Nephron (organoid): ENCODE results near the gene CSAD.

Experiments
- H3K27ac Mint-ChIP-seq, 3 experiments: 2 replicates each; pipeline ENCODE4 v1.8.0; 2020; ENCODE audit warnings: mixed read lengths in 3 of 3, mild to moderate bottlenecking in 2 of 3, moderate library complexity in 1 of 3
- H3K27me3 Mint-ChIP-seq: 2 replicates; pipeline ENCODE4 v1.8.0; 2021; ENCODE audit warnings: low read depth, mild to moderate bottlenecking, moderate library complexity, mixed read lengths
- H3K36me3 Mint-ChIP-seq: 2 replicates; pipeline ENCODE4 v1.8.0; 2020; ENCODE audit warnings: low read depth, mixed read lengths
- H3K4me1 Mint-ChIP-seq: 2 replicates; pipeline ENCODE4 v1.8.0; 2020; ENCODE audit warnings: mixed read lengths
- H3K4me3 Mint-ChIP-seq, 3 experiments: 2 replicates each; pipeline ENCODE4 v1.8.0; 2020; ENCODE audit warnings: mild to moderate bottlenecking in 3 of 3, mixed read lengths in 3 of 3, moderate library complexity in 2 of 3
- H3K9me3 Mint-ChIP-seq: 2 replicates; pipeline ENCODE4 v1.8.0; 2020; ENCODE audit warnings: mixed read lengths
- CTCF ChIP-seq, 3 experiments: fragments of 200-600 bp; sonication (generic); IDR thresholded peaks; one replicate each; pipeline ENCODE4 v1.5.0; 2021; ENCODE audit warnings: antibody characterized with exemption in 3 of 3; ENCODE audit not compliant: unreplicated experiment in 3 of 3

Gene CSAD

GRCh38 chr12:53226815-53227214, 46.1 kb upstream of the CSAD start:
- H3K27me3 Mint-ChIP-seq, result peaks cover 8% of the 10 kb centered on the region
- H3K4me1 Mint-ChIP-seq, result peaks cover 58% of the 10 kb centered on the region
- peak overlapping the region; percentile 31 to 77 (median 41) for H3K27ac Mint-ChIP-seq
- H3K36me3 Mint-ChIP-seq, result peaks cover 4% of the 10 kb centered on the region
- TF ChIP-seq CTCF (IDR thresholded peaks at IDR 0.05; ENCODE audit: unreplicated experiment in 3 of 3), result no peak
- H3K4me3 Mint-ChIP-seq, result no peak overlapping the region
- H3K9me3 Mint-ChIP-seq, result no peaks in the 10 kb centered on the region

- no peak for TF ChIP-seq CTCF (IDR thresholded peaks at IDR 0.05; ENCODE audit: unreplicated experiment in 3 of 3)
- Mint-ChIP-seq H3K27me3 (peaks cover 8% of the 10 kb centered on the region), H3K36me3 (peaks cover 4% of the 10 kb centered on the region), H3K4me3 (peak overlapping the region; percentile 61 to 82 (median 68)), H3K27ac (peak overlapping the region; percentile 87 to 98 (median 97)), H3K9me3 (no peaks in the 10 kb centered on the region), H3K4me1 (peaks cover 51% of the 10 kb centered on the region)
Observed at GRCh38 chr12:53225635-53226424, 45.1 kb upstream of the CSAD start.

GRCh38 chr12:53224897-53225634, 44.3 kb upstream of the CSAD start:
- H3K4me3 Mint-ChIP-seq, result peak overlapping the region; percentile 61 to 82 (median 68)
- H3K27me3 Mint-ChIP-seq, result peaks cover 8% of the 10 kb centered on the region
- H3K9me3 Mint-ChIP-seq, result no peaks in the 10 kb centered on the region
- peaks cover 50% of the 10 kb centered on the region for H3K4me1 Mint-ChIP-seq
- H3K36me3 Mint-ChIP-seq, result peaks cover 4% of the 10 kb centered on the region
- TF ChIP-seq CTCF (IDR thresholded peaks at IDR 0.05; ENCODE audit: unreplicated experiment in 3 of 3), result no peak
- H3K27ac Mint-ChIP-seq, result peak overlapping the region; percentile 87 to 98 (median 97)

- H3K27me3 Mint-ChIP-seq, result peaks cover 12% of the 10 kb centered on the region
- peaks cover 4% of the 10 kb centered on the region for H3K36me3 Mint-ChIP-seq
- H3K4me3 Mint-ChIP-seq, result peak overlapping the region; percentile 62 to 82 (median 68)
- peak overlapping the region; percentile 87 to 98 (median 97) for H3K27ac Mint-ChIP-seq
- H3K9me3 Mint-ChIP-seq, result no peaks in the 10 kb centered on the region
- peak; percentile 24 to 33 (median 32) for TF ChIP-seq CTCF (IDR thresholded peaks at IDR 0.05; ENCODE audit: unreplicated experiment in 3 of 3)
- peaks cover 55% of the 10 kb centered on the region for H3K4me1 Mint-ChIP-seq
Observed at GRCh38 chr12:53224061-53224896, 43.6 kb upstream of the CSAD start.

GRCh38 chr12:53223389-53224060, 42.8 kb upstream of the CSAD start:
- Mint-ChIP-seq H3K36me3 (peaks cover 4% of the 10 kb centered on the region), H3K9me3 (no peaks in the 10 kb centered on the region), H3K27me3 (peaks cover 17% of the 10 kb centered on the region), H3K27ac (peak overlapping the region; percentile 87 to 98 (median 97)), H3K4me3 (peak overlapping the region; percentile 79 to 82 (median 81)), H3K4me1 (peaks cover 61% of the 10 kb centered on the region)
- no peak for TF ChIP-seq CTCF (IDR thresholded peaks at IDR 0.05; ENCODE audit: unreplicated experiment in 3 of 3)
